Prostate gland (tissue), 2 donors: Measurements from ENCODE around the gene DCP1A.

ENCODE experiments used
- CTCF ChIP-seq, 4 experiments: fragments of 200-600 bp in 2 of 4; fragments of 450-650 bp in 2 of 4; sonication (generic) in 2 of 4; IDR thresholded peaks; 1 replicate in 3 of 4; 2 replicates in 1 of 4; pipeline ENCODE4 v1.5.1; 2016 to 2019; ENCODE audit warnings: antibody characterized with exemption in 4 of 4, mild to moderate bottlenecking in 2 of 4, moderate library complexity in 2 of 4
- POLR2A ChIP-seq: fragments of 450-650 bp; IDR thresholded peaks from one replicate; pipeline ENCODE4 v1.6.1; 2016; ENCODE audit warnings: antibody characterized with exemption, mild to moderate bottlenecking
- POLR2AphosphoS5 ChIP-seq: sonication (generic); formaldehyde crosslinking; IDR thresholded peaks from one replicate; pipeline ENCODE4 v1.6.1; 2017; ENCODE audit warnings: antibody characterized with exemption

DNA sequence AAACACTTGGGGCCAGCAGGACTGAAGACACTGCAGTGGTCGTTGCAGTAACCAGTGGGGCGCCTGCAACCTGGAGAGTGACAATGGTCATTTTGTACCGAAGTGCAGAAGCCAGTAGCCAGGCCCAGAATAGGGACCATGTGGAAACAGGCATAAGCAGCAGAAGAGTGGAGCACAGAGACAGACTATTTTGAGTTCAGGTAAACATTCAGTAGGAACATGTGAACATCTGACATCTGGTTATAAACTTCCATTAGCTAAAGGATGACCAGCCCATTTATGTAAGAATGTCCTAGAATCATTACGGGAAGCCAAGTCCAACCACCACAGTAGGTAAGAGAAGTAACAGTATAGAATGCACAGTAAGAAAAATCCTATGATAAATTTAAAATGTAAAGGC lies 59.1 kb downstream of the DCP1A start:
- no peak for TF ChIP-seq CTCF (IDR thresholded peaks at IDR 0.05)
- TF ChIP-seq POLR2A = no peak
- peak; percentile 18 for TF ChIP-seq POLR2AphosphoS5
